Astrocyte (in vitro differentiated cells and primary cell): ENCODE measurements around the gene CDHR1. TPM values are rescaled to one million over a fixed set of nuclear protein-coding genes. Genes with fewer than 3 reads are reported as not detected.
"Not testable (repeated sequence)": the region's sequence is repeated elsewhere in the genome, so short reads cannot be mapped to it uniquely, and the experiment has no call there.

Source experiments
- DNase-seq: peaks from one replicate; pipeline ENCODE4 v3.0.0-alpha.2; 2010; ENCODE audit warnings: low read depth
- FAIRE-seq: peaks from 2 replicates; lab custom pipeline; 2011; peaks lifted over from hg19 to GRCh38; lab: Jason Lieb, UNC
- H2AFZ ChIP-seq: 2 replicates; pipeline ENCODE4 v1.6.0; 2012; ENCODE audit warnings: low read depth, low read length, inconsistent platforms
- H3K27ac ChIP-seq: 2 replicates; pipeline ENCODE4 v1.5.1; 2011; ENCODE audit warnings: low read depth, low read length, inconsistent platforms
- H3K27me3 ChIP-seq: 2 replicates; pipeline ENCODE4 v1.6.0; 2011; ENCODE audit warnings: low read length, inconsistent platforms; ENCODE audit not compliant: insufficient read depth
- H3K36me3 ChIP-seq: 2 replicates; pipeline ENCODE4 v1.5.1; 2011; ENCODE audit warnings: low read length, inconsistent platforms; ENCODE audit not compliant: insufficient read depth
- H3K4me1 ChIP-seq: 2 replicates; pipeline ENCODE4 v1.5.1; 2011; ENCODE audit warnings: low read length, inconsistent platforms; ENCODE audit not compliant: insufficient read depth
- H3K4me2 ChIP-seq: 2 replicates; pipeline ENCODE4 v1.6.0; 2012; ENCODE audit warnings: low read length, inconsistent platforms
- H3K4me3 ChIP-seq: 2 replicates; pipeline ENCODE4 v1.5.1; 2011; ENCODE audit warnings: low read depth, mild to moderate bottlenecking, low read length, inconsistent platforms; ENCODE audit not compliant: insufficient read depth
- H3K79me2 ChIP-seq: 2 replicates; pipeline ENCODE4 v1.6.0; 2012; ENCODE audit warnings: mild to moderate bottlenecking, low read length, inconsistent platforms; ENCODE audit not compliant: insufficient read depth
- H3K9ac ChIP-seq: 2 replicates; pipeline ENCODE4 v1.6.0; 2012; ENCODE audit warnings: mild to moderate bottlenecking, low read length, inconsistent platforms
- H3K9me3 ChIP-seq: 2 replicates; pipeline ENCODE4 v1.5.1; 2012; ENCODE audit warnings: low read depth, mild to moderate bottlenecking, low read length, inconsistent platforms; ENCODE audit not compliant: insufficient read depth
- H4K20me1 ChIP-seq: 2 replicates; pipeline ENCODE4 v1.6.0; 2012; ENCODE audit warnings: low read length, inconsistent platforms; ENCODE audit not compliant: insufficient read depth
- H3K27ac Mint-ChIP-seq: one replicate; pipeline ENCODE4 v1.8.0; 2021; ENCODE audit warnings: mild to moderate bottlenecking, mixed read lengths; ENCODE audit not compliant: unreplicated experiment
- H3K27me3 Mint-ChIP-seq: one replicate; pipeline ENCODE4 v1.8.0; 2021; ENCODE audit warnings: low read depth, mixed read lengths; ENCODE audit not compliant: unreplicated experiment
- H3K36me3 Mint-ChIP-seq: one replicate; pipeline ENCODE4 v1.8.0; 2021; ENCODE audit warnings: low read depth, mixed read lengths; ENCODE audit not compliant: unreplicated experiment
- H3K4me1 Mint-ChIP-seq: one replicate; pipeline ENCODE4 v1.8.0; 2021; ENCODE audit warnings: low read depth, mixed read lengths; ENCODE audit not compliant: unreplicated experiment
- H3K4me3 Mint-ChIP-seq: one replicate; pipeline ENCODE4 v1.8.0; 2021; ENCODE audit warnings: mild to moderate bottlenecking, moderate library complexity, mixed read lengths; ENCODE audit not compliant: unreplicated experiment
- H3K9me3 Mint-ChIP-seq: one replicate; pipeline ENCODE4 v1.8.0; 2021; ENCODE audit warnings: mild to moderate bottlenecking, mixed read lengths; ENCODE audit not compliant: unreplicated experiment
- CTCF ChIP-seq: IDR thresholded peaks from 2 replicates; pipeline ENCODE4 v1.5.1; 2011; ENCODE audit warnings: low read depth, mild to moderate bottlenecking, inconsistent platforms, low read length, moderate library complexity; ENCODE audit not compliant: insufficient read depth
- EZH2 ChIP-seq: IDR thresholded peaks from 2 replicates; pipeline ENCODE4 v1.6.1; 2012; ENCODE audit warnings: mild to moderate bottlenecking, low read length, inconsistent platforms; ENCODE audit not compliant: insufficient read depth
- total RNA-seq: library from RNA; stranded (reverse); gene quantifications from 2 replicates; pipeline ENCODE4 v1.2.1, GENCODE V29; 2021

CDHR1 gene
- total RNA-seq, 1 donor from 2014 or later, result 0.75 TPM

GRCh38 chr10:84168382-84168781 is 26.0 kb upstream of the CDHR1 start:
- not testable (repeated sequence) for H3K9me3 ChIP-seq, H4K20me1 ChIP-seq, H3K4me3 ChIP-seq, H3K27ac Mint-ChIP-seq, H3K36me3 ChIP-seq, H3K9ac ChIP-seq, H3K4me3 Mint-ChIP-seq, H3K4me1 ChIP-seq, H3K27ac ChIP-seq, FAIRE-seq, H3K4me1 Mint-ChIP-seq, H2AFZ ChIP-seq, H3K4me2 ChIP-seq, H3K79me2 ChIP-seq, H3K27me3 ChIP-seq, DNase-seq, H3K36me3 Mint-ChIP-seq
- Mint-ChIP-seq H3K9me3 (peaks cover 12% of the 10 kb centered on the region), H3K27me3 (peaks cover 12% of the 10 kb centered on the region)

- not testable (repeated sequence) for H3K4me1 ChIP-seq, H3K4me3 ChIP-seq, H3K27ac Mint-ChIP-seq, H3K79me2 ChIP-seq, H2AFZ ChIP-seq, H3K4me2 ChIP-seq, H3K9me3 Mint-ChIP-seq, H3K4me1 Mint-ChIP-seq, H3K27me3 Mint-ChIP-seq, H3K27ac ChIP-seq, H3K36me3 ChIP-seq, H3K9ac ChIP-seq, H3K9me3 ChIP-seq, H4K20me1 ChIP-seq, H3K36me3 Mint-ChIP-seq, FAIRE-seq, DNase-seq, H3K27me3 ChIP-seq, H3K4me3 Mint-ChIP-seq
These were observed 23.1 kb upstream of the CDHR1 start for GRCh38 chr10:84171237-84171636.

GRCh38 chr10:84171700-84172466 is 22.5 kb upstream of the CDHR1 start:
- not testable (repeated sequence) for DNase-seq, H3K9me3 Mint-ChIP-seq, H3K9ac ChIP-seq, H3K4me1 Mint-ChIP-seq, FAIRE-seq, H3K36me3 ChIP-seq, H4K20me1 ChIP-seq, H3K9me3 ChIP-seq, H3K4me1 ChIP-seq, H3K27ac ChIP-seq, H3K4me3 Mint-ChIP-seq, H2AFZ ChIP-seq, H3K36me3 Mint-ChIP-seq, H3K27ac Mint-ChIP-seq, H3K27me3 Mint-ChIP-seq, H3K79me2 ChIP-seq, H3K4me3 ChIP-seq, H3K4me2 ChIP-seq, H3K27me3 ChIP-seq

GRCh38 chr10:84172467-84173356 is 21.6 kb upstream of the CDHR1 start:
- DNase-seq (no peak), FAIRE-seq (no peak)
- no peaks in the 10 kb centered on the region for H3K36me3 ChIP-seq
- H3K27ac ChIP-seq, result no peak overlapping the region
- no peaks in the 10 kb centered on the region for H4K20me1 ChIP-seq
- no peak overlapping the region for H3K9ac ChIP-seq
- TF ChIP-seq CTCF (no peak), EZH2 (no peak)
- Mint-ChIP-seq H3K4me1 (no peaks in the 10 kb centered on the region), H3K27me3 (no peaks in the 10 kb centered on the region), H3K36me3 (no peaks in the 10 kb centered on the region), H3K27ac (no peak overlapping the region), H3K4me3 (no peak overlapping the region), H3K9me3 (peaks cover 3% of the 10 kb centered on the region)
- no peaks in the 10 kb centered on the region for H3K9me3 ChIP-seq
- no peak overlapping the region for H3K4me3 ChIP-seq
- no peak overlapping the region for H2AFZ ChIP-seq
- H3K4me1 ChIP-seq, result no peaks in the 10 kb centered on the region
- H3K27me3 ChIP-seq, result no peaks in the 10 kb centered on the region
- H3K4me2 ChIP-seq, result no peak overlapping the region
- no peaks in the 10 kb centered on the region for H3K79me2 ChIP-seq
